MM.1S (cell line): Measurements from ENCODE around the gene COLQ.
A peak's percentile ranks its signal among the peaks of the same experiment; 100 is the strongest.
"Not testable (repeated sequence)": the region's sequence is repeated elsewhere in the genome, so short reads cannot be mapped to it uniquely, and the experiment has no call there.

Experiments
- DNase-seq: peaks from one replicate; pipeline ENCODE4 v3.0.0-alpha.2; 2015
- H2AFZ ChIP-seq: fragments of 300-600 bp; sonication (generic); 2 replicates; pipeline ENCODE4 v1.6.0; 2016; ENCODE audit warnings: antibody characterized with exemption, low read length
- H3F3A ChIP-seq: fragments of 300-600 bp; sonication (generic); 2 replicates; pipeline ENCODE4 v1.6.1; 2016; ENCODE audit warnings: mild to moderate bottlenecking, antibody characterized with exemption, low read length, moderate library complexity, mixed read lengths; ENCODE audit not compliant: insufficient read depth
- H3K27ac ChIP-seq: fragments of 300-600 bp; sonication (generic); 2 replicates; pipeline ENCODE4 v1.5.1; 2016; ENCODE audit warnings: mild to moderate bottlenecking, low read length
- H3K27me3 ChIP-seq: fragments of 300-600 bp; sonication (generic); replicated peaks from 2 replicates; pipeline ENCODE4 v1.6.0; 2016; ENCODE audit warnings: low read length; ENCODE audit not compliant: insufficient read depth
- H3K36me3 ChIP-seq: fragments of 300-600 bp; sonication (generic); replicated peaks from 2 replicates; pipeline ENCODE4 v1.6.1; 2016; ENCODE audit warnings: mild to moderate bottlenecking, low read length, mixed read lengths; ENCODE audit not compliant: insufficient read depth
- H3K4me1 ChIP-seq: fragments of 300-600 bp; sonication (generic); 2 replicates; pipeline ENCODE4 v1.6.1; 2016; ENCODE audit warnings: low read length, mixed read lengths
- H3K4me2 ChIP-seq: fragments of 300-600 bp; sonication (generic); 2 replicates; pipeline ENCODE4 v1.6.0; 2016; ENCODE audit warnings: low read depth, low read length
- H3K4me3 ChIP-seq: fragments of 300-600 bp; sonication (generic); 2 replicates; pipeline ENCODE4 v1.5.1; 2016; ENCODE audit warnings: low read length, mixed read lengths
- H3K79me2 ChIP-seq: fragments of 300-600 bp; sonication (generic); 2 replicates; pipeline ENCODE4 v1.6.1; 2016; ENCODE audit warnings: mixed run types, low read length, mixed read lengths
- H3K9ac ChIP-seq: fragments of 300-600 bp; sonication (generic); 2 replicates; pipeline ENCODE4 v1.6.1; 2016; ENCODE audit warnings: low read length, mixed read lengths
- H3K9me2 ChIP-seq: fragments of 300-600 bp; sonication (generic); replicated peaks from 2 replicates; pipeline ENCODE4 v1.6.1; 2016; ENCODE audit warnings: mild to moderate bottlenecking, low read length, mixed read lengths; ENCODE audit not compliant: insufficient read depth
- H3K9me3 ChIP-seq: fragments of 300-600 bp; sonication (generic); replicated peaks from 2 replicates; pipeline ENCODE4 v1.6.1; 2016; ENCODE audit warnings: mild to moderate bottlenecking, low read length, mixed read lengths; ENCODE audit not compliant: insufficient read depth
- H4K20me1 ChIP-seq: fragments of 300-600 bp; sonication (generic); 2 replicates; pipeline ENCODE4 v1.6.1; 2016; ENCODE audit warnings: mild to moderate bottlenecking, low read length, moderate library complexity, mixed read lengths; ENCODE audit not compliant: insufficient read depth
- CTCF ChIP-seq: fragments of 300-600 bp; sonication (generic); IDR thresholded peaks from 2 replicates; pipeline ENCODE4 v1.5.1; 2016; ENCODE audit warnings: antibody characterized with exemption, low read length, mixed read lengths
- EZH2 ChIP-seq: fragments of 300-600 bp; sonication (generic); optimal IDR thresholded peaks from 2 replicates; pipeline ENCODE3; 2017; ENCODE audit warnings: low read depth, mild to moderate bottlenecking, antibody characterized with exemption, low read length, mixed read lengths
- EZH2phosphoT487 ChIP-seq: fragments of 300-600 bp; sonication (generic); IDR thresholded peaks from 2 replicates; pipeline ENCODE4 v1.6.1; 2018; ENCODE audit warnings: antibody characterized with exemption, low read length

COLQ gene

DNA sequence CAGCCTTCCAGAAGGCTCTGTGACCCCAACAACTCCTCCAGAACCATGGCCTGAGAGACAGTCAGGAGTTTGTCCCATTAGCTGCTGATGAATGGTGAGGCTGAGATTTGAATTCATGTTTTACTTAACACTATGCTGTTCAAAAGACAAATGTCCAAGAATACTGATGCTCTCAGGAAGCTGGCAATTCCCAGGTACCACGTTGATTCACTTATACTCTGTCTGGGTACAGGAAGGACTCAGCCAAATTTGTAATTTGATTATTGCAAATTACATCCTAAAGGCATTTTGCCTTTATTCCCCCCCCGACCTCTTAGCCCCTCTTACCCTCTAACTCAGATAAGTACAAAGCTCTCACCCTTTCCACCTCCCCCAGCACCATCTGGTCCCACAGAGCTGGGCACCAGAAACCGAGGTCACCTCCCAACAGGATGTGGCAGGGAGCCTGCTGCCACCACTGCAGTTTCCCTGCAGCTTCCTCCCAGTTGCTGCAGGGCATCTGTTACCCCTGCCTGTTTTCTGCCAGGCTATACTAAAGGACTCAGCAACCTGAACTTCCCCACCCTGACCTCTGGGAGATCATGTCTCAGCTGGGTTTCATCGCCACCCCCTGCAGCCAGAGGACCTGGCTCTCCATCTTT, 60.5 kb downstream of the COLQ start:
- Histone ChIP-seq H3K36me3 (no peaks in the 10 kb centered on the region), H3K79me2 (no peaks in the 10 kb centered on the region), H3F3A (no peaks in the 10 kb centered on the region), H4K20me1 (no peaks in the 10 kb centered on the region), H3K4me3 (no peak overlapping the region), H3K9me3 (no peaks in the 10 kb centered on the region), H2AFZ (no peak overlapping the region), H3K9me2 (no peaks in the 10 kb centered on the region), H3K27ac (peak overlapping the region; percentile 8; the same call in 1 of the 2 replicates), H3K27me3 (no peaks in the 10 kb centered on the region), H3K9ac (no peak overlapping the region), H3K4me2 (peak overlapping the region; percentile 27; the same call in 1 of the 2 replicates), H3K4me1 (peaks cover 12% of the 10 kb centered on the region)
- TF ChIP-seq EZH2phosphoT487 (no peak), EZH2 (no peak), CTCF (no peak)
- DNase-seq, result peak; percentile 63

GRCh38 chr3:15458212-15458780, 63.2 kb downstream of the COLQ start:
- no peak overlapping the region for H3K4me2 ChIP-seq
- no peak overlapping the region for H3K4me3 ChIP-seq
- DNase-seq, result no peak
- H3K9ac ChIP-seq, result no peak overlapping the region
- no peaks in the 10 kb centered on the region for H3K9me2 ChIP-seq
- H3K9me3 ChIP-seq, result no peaks in the 10 kb centered on the region
- H3K27me3 ChIP-seq, result no peaks in the 10 kb centered on the region
- no peaks in the 10 kb centered on the region for H3F3A ChIP-seq
- H3K27ac ChIP-seq, result no peak overlapping the region
- H2AFZ ChIP-seq, result no peak overlapping the region
- H3K36me3 ChIP-seq, result no peaks in the 10 kb centered on the region
- TF ChIP-seq CTCF (no peak), EZH2 (no peak), EZH2phosphoT487 (no peak)
- no peaks in the 10 kb centered on the region for H3K79me2 ChIP-seq
- H4K20me1 ChIP-seq, result no peaks in the 10 kb centered on the region
- H3K4me1 ChIP-seq, result peaks cover 12% of the 10 kb centered on the region

- not testable (repeated sequence) for DNase-seq, H3K4me2 ChIP-seq, H3K27me3 ChIP-seq, H3F3A ChIP-seq, H3K36me3 ChIP-seq, H3K27ac ChIP-seq, H3K79me2 ChIP-seq, H3K9me3 ChIP-seq, H3K9ac ChIP-seq, H2AFZ ChIP-seq, H3K4me3 ChIP-seq, H4K20me1 ChIP-seq, H3K9me2 ChIP-seq
- peaks cover 12% of the 10 kb centered on the region for H3K4me1 ChIP-seq
Measured at GRCh38 chr3:15456915-15457314, 64.6 kb downstream of the COLQ start.

GRCh38 chr3:15456321-15456720, 65.2 kb downstream of the COLQ start:
- no peak for DNase-seq
- no peaks in the 10 kb centered on the region for H3F3A ChIP-seq
- H3K4me3 ChIP-seq, result no peak overlapping the region
- H3K9me2 ChIP-seq, result no peaks in the 10 kb centered on the region
- H3K9ac ChIP-seq, result no peak overlapping the region
- H3K36me3 ChIP-seq, result no peaks in the 10 kb centered on the region
- H2AFZ ChIP-seq, result no peak overlapping the region
- H3K79me2 ChIP-seq, result no peaks in the 10 kb centered on the region
- peaks cover 9% of the 10 kb centered on the region for H3K4me1 ChIP-seq
- no peaks in the 10 kb centered on the region for H4K20me1 ChIP-seq
- no peaks in the 10 kb centered on the region for H3K9me3 ChIP-seq
- H3K27ac ChIP-seq, result no peak overlapping the region
- no peaks in the 10 kb centered on the region for H3K27me3 ChIP-seq
- H3K4me2 ChIP-seq, result no peak overlapping the region
- TF ChIP-seq EZH2phosphoT487 (no peak), EZH2 (no peak), CTCF (no peak)
